OCI-M2 (cell line): ENCODE measurements around the gene FGD1.

ENCODE experiments used
- DNase-seq: peaks from one replicate; lab custom pipeline; 2025; ENCODE audit not compliant: unreplicated experiment; lab: John Stamatoyannopoulos, UW

The FGD1 gene

DNA sequence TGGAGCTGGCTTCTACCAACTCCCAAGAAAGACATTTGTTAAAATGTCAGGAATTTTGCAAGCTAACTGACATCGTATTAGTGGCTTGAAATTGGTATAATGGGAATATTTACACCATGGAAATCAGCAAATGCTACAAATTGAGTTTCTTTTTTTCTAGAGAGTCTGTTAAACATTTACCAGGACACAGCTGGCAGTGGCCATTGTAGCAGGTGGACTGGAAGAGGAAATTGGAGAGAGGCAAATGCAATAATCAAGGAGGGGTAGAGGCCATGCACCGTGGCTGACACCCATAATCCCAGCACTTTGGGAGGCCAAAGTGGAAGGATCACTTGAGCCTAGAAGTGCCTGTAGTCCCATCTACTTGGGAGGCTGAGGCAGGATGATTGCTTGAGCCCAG is 88.8 kb downstream of the FGD1 start:
- no peak for DNase-seq

DNA sequence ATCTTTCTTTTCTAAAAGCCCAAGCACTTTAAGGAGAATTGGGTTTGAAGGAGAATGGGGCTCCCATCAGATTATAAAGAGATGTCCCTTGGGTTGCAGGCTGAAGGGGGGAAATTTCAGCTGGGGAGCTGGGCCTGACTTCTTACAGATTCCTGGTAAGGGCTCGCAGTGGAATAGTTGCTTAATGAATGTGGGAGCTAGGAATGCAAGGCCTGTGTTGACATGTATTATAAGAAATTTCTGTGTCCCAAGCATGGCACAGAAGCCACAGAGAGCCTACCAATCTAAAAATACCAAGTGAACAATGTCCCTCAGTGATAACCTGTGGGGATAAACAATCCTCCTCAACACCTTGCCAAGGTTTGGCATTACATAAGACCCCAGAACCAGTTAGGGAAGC is 98.9 kb downstream of the FGD1 start:
- DNase-seq, result no peak
